DND-41 (cell line): ENCODE measurements around the gene PPP2CA.

ENCODE experiments used
- CTCF ChIP-seq: IDR thresholded peaks from 2 replicates; pipeline ENCODE4 v1.5.1; 2012; ENCODE audit warnings: borderline replicate concordance, low read length, moderate library complexity, mild to moderate bottlenecking; ENCODE audit not compliant: poor library complexity, severe bottlenecking; ENCODE audit errors: extremely low read depth
- EZH2 ChIP-seq: IDR thresholded peaks from 3 replicates; pipeline ENCODE4 v1.6.1; 2012; ENCODE audit warnings: borderline replicate concordance, low read depth, mild to moderate bottlenecking, moderate library complexity, low read length, inconsistent platforms; ENCODE audit not compliant: severe bottlenecking

DNA sequence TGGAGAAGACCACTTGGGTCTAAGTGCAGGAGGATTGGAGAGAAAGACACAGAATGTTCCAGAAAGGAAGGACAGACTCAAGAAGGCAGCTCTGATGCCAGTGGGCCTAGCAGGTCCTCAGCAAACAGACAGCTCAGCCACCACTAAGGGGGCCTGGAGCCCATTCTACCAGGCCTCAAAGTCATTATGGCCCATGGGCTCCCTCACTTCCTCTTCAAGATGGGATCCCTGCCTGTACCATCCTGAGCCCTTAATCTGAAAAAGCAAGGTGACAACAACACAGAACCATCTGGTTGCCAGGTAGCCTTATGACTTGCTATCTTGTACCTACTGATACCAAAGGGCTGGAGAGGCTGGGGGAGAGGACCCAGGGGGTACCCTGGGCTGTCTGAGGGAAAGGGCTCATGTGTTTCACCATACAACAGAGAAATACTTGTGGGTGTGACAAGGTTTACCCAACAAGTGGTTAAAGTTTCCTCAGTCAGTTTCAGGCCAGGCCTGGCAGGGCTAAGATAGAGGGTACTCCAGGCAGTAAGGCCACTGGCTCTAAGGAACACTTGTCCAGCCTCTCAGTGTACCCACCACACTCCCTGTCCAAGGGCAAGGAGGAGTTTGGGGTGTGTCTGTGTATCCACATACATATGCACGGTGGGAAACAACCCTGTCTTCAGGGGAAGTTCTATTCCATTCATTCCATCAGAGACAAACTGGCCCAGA lies 80.7 kb downstream of the PPP2CA start:
- no peak for TF ChIP-seq CTCF
- no peak for TF ChIP-seq EZH2
